Measurements from ENCODE around the gene CCDC187.

CCDC187 gene

DNA sequence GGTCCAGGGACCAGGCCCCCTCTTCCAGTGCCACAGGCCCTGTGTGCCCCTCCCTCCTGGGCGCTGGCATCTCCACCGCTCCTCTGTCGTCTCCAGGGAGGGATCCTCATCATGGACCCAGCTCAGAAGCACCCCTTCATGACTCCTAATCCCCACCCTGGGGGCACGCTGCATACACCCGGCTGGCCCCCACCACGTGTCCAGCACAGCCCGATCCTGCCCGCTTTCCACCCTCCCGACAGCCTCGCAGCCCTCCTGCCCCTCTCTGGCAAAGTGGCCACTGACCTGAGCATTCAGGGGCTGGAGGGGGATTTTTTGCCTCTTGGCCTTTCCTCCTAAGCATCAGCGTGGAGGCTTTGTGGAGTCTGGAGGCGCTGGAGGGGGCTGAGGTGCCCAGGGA is 1.4 kb downstream of the CCDC187 start:
- in situ Hi-C loops (cut with HindIII; ENCODE audit: low pct_unique_long_range_greater_than_20kb, low sequenced_read_pairs) = no loop called here
- TF ChIP-seq JUND (IDR thresholded peaks at IDR 0.05; ENCODE audit: low read depth) = no peak
- DNase-seq (ENCODE audit: low read depth in 1 of 2, low spot score in 1 of 2) = no peak

DNA sequence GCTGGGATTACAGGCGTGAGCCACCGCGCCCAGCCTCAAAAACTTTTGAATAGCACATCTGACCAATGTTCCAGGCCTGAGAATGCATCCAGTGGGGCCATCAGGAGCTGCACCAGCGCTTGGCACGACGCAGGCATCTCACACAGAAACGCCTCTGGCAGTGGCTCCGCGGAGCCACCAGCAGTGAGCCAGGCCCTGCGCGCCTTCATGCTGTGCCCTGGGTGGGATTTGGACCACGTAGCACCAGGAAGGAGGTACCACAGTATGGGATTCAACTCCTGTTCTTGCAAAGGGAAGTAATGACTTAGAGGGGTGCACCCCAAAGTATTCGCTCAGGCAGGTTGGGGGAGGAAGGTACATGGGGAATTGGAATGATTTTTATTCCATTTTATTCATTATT is 3.0 kb downstream of the CCDC187 start:
- DNase-seq (ENCODE audit: low read depth in 1 of 2, low spot score in 1 of 2) = no peak
- TF ChIP-seq JUND (IDR thresholded peaks at IDR 0.05; ENCODE audit: low read depth) = no peak
- in situ Hi-C loops (cut with HindIII; ENCODE audit: low pct_unique_long_range_greater_than_20kb, low sequenced_read_pairs) = no loop called here

DNA sequence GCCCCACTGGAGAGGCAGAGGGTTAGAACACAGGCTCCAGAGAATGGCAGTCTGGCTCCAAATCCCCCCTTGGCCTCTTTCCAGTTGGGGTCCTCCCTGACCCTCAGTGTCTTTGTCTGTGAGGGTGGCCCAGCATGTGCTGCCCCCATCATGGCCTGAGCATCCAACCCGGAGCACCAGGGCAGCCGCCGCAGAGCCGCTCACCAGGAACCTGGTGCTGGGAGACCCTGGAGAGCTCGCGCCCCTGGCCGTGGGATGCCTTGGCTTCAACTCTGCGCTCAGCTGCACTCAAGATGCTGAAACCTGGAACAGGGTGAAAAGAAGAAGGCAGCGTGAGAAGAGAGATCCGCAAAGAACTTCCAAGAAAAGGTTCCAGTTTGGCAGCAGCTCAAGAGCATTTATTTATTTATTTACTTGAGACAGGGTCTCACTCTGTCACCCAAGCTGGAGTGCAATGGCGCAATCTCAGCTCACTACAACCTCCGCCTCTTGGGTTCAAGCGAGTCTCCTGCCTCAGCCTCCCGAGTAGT is 3.8 kb downstream of the CCDC187 start:
- in situ Hi-C loops (cut with HindIII; ENCODE audit: low pct_unique_long_range_greater_than_20kb, low sequenced_read_pairs) = no loop called here
- DNase-seq (ENCODE audit: low read depth in 1 of 2, low spot score in 1 of 2) = no peak
- TF ChIP-seq JUND (IDR thresholded peaks at IDR 0.05; ENCODE audit: low read depth) = no peak

DNA sequence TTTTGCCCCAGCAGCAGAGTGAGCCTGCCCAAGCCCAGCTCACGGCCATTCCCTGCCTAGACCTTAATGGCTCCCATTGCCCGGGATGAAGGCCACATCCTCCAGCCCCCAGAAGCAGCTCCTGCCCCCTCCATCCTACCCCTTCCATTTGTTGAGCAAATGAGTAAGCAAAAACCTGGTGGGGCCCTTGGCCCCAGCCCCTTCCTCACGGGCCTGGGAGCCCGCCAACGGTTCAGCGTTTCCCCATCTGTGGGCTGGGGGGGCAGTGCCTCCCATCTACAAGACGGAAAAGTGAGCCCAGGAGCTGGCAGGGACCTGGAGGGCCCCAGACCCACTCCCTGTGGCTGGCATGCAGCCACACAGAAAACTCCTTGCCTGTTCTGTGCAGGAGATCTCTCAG is 4.4 kb downstream of the CCDC187 start:
- no peak for TF ChIP-seq JUND (IDR thresholded peaks at IDR 0.05; ENCODE audit: low read depth)
- in situ Hi-C loops (cut with HindIII; ENCODE audit: low pct_unique_long_range_greater_than_20kb, low sequenced_read_pairs) = no loop called here

DNA sequence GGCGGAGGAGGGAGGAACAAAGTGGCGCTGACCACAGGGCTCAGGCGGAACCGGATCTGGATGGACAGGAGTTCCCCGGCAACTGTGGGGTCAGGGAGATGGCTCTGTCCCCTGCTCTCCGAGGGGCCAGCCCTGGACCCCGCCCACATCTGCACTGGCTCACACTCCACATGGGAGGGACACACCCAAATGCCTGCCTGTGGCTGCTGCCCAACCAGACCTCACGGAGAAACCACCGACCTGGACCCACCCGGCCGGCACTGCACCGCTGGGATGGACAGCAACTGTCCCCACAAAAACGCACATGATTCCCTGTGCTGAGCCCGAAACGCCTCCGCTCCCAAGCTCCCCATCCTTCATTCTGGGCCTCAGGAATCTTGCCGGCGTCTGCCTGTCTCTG is 4.8 kb downstream of the CCDC187 start:
- no peak for TF ChIP-seq JUND (IDR thresholded peaks at IDR 0.05; ENCODE audit: low read depth)
- DNase-seq (ENCODE audit: low read depth in 1 of 2, low spot score in 1 of 2) = no peak

More for the DNA sequence above, 4.4 kb downstream of the CCDC187 start:
- no peak for DNase-seq (ENCODE audit: low read depth in 1 of 2, low spot score in 1 of 2)

DNA sequence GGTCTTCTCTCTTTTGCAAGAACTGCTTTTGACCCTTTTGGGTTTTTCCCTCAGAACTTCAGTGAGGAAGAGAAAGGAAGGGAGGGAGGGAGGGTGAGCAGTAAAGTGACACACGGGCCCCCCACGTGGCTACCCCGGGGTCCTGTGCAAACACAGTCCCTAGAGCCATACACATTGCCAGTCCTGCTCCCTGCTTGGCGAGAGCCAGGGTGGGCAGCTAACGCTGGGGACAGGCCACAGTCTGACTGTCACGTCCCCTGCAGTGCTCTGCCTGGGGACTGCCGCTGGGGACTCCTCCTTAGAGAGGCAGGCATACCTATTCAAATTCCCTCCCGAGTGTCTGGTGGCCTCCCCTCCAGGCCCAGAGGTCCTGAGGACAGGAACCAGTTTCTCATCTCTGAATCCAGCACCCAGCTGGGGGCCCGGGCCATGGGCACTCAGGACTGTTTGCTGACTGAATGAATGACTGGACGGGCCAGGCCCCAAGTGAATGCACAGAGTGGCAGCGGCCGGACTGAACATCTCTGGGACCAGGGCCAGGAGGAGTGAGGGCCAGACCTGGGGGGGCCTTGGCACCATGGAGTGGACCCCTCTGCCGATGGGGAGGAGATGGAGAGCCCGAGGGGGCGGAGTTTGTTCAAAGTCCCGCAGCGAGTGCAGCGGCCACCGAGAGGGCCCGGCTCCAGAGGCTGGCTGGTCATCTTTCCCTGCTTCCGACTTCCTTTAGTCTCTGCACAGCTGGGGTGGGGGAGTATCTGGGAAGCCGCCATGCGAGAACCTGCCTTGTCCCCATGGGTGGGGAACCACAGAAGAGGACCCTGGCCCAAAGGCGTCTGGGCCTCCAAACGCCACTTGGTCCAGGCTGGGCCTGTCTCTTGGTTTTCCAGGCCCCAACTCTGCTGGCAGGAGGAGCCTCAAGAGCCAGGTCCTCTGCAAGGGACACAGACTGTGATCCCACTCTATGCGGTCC is 5.8 kb downstream of the CCDC187 start:
- no peak for TF ChIP-seq JUND (IDR thresholded peaks at IDR 0.05; ENCODE audit: low read depth)
- no peak for DNase-seq (ENCODE audit: low read depth in 1 of 2, low spot score in 1 of 2)
- in situ Hi-C loops (cut with HindIII; ENCODE audit: low pct_unique_long_range_greater_than_20kb, low sequenced_read_pairs) = no loop called here

More for the DNA sequence above, 4.8 kb downstream of the CCDC187 start:
- in situ Hi-C loops (cut with HindIII; ENCODE audit: low pct_unique_long_range_greater_than_20kb, low sequenced_read_pairs) = no loop called here

DNA sequence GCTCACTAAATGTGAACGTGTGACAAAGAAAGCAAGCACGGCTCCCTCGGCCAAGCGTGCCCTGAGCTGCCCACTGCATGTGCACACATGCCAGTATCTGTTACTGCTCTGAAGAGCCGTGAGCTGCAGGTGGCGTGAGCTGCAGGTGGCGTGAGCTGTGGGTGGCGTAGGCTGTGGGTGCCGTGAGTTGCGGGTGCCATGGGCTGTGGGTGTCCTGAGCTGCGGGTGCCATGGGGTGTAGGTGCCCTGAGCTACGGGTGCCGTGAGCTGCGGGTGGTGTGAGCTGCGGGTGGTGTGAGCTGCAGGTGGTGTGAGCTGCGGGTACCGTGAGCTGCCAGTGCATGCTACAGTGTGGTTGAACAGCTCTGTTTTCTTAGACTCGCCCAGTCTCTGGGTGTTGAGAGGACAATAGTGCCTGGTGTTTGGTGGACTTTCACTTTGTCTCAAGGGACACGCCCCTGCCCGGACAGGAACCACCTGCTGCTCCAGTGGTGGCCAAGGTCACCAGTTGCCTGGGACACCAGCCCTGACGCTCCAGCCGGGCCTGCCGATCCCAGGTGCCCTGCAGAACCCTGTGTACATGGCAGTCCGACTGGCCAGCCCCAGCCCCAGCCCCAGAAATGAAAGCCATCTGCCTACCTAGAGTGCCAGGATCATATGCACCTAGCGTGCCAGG is 6.7 kb downstream of the CCDC187 start:
- in situ Hi-C loops (cut with HindIII; ENCODE audit: low pct_unique_long_range_greater_than_20kb, low sequenced_read_pairs) = no loop called here

DNA sequence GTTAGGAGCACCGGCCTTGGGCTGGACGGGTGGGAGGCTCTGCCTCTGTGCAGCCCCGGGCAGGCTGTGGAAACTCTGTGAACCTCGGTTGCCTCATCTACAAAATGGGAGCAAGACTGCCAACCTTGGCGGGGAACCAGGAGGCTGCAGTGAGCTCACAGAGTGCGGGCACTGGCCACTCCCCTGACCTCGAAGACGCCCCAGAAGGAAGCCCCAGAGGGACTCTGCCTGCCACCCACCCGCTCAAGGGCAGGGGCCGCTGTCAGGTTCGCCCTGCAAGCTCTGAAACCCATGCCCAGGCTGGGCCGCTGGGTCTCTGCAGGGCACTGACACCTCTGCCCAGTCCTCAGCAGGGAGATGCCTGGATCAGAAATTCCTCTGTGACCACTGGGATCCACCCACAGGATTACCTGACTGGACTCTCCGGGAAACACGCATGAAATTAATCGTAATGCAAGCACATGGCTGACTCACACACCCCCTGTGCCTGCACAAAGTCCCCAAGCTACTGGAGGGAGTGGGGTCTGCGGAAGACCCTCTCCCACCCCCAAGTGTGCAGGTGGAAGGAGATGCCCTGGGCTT is 7.4 kb downstream of the CCDC187 start:
- TF ChIP-seq JUND (IDR thresholded peaks at IDR 0.05; ENCODE audit: low read depth) = no peak
- in situ Hi-C loops (cut with HindIII; ENCODE audit: low pct_unique_long_range_greater_than_20kb, low sequenced_read_pairs) = no loop called here
- no peak for DNase-seq (ENCODE audit: low read depth in 1 of 2, low spot score in 1 of 2)

More for the DNA sequence above, 6.7 kb downstream of the CCDC187 start:
- DNase-seq (ENCODE audit: low read depth in 1 of 2, low spot score in 1 of 2) = peak; percentile 76 to 85
- no peak for TF ChIP-seq JUND (IDR thresholded peaks at IDR 0.05; ENCODE audit: low read depth)

DNA sequence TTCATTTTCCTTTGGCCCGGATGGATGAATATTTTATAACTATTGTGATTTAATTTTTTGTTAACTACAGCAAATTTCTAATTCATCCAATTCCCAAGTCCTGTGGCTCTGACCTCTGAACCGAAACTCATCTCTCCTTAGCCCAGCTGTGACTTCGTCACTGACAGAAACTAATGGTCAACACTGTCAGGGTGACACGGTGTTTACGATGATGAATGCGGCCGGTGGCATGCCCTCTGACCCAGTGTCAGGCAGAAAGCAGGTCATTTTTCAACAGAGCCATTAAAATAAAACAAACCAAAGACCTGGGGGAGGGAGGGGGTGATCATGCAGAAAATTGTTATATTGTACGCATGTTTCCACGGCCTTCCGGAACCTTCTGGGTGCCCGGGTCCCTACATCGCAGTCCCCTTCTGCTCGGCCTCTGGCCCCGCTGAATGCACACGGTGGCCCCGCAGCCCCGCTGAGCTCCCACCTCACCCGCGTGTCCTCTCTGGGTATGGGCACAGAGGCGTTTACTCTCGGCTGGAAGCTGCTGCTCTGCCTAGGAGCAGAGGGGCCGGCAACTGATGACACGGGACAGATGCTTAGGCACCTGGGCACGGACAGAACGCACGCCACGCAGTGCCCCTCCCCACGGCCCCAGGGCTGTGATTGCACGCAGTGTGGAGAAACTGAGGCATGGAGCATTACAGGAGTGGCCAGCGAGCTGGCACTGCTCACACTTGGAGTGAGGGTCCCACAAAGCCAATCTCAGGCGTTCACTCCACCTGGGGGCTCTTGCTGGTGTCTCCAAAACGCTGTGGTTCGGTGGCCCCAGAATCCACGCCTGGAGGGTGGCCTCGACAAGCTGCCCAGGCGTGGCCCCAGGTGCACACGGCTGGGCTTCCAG is 8.1 kb downstream of the CCDC187 start:
- in situ Hi-C loops (cut with HindIII; ENCODE audit: low pct_unique_long_range_greater_than_20kb, low sequenced_read_pairs) = no loop called here

DNA sequence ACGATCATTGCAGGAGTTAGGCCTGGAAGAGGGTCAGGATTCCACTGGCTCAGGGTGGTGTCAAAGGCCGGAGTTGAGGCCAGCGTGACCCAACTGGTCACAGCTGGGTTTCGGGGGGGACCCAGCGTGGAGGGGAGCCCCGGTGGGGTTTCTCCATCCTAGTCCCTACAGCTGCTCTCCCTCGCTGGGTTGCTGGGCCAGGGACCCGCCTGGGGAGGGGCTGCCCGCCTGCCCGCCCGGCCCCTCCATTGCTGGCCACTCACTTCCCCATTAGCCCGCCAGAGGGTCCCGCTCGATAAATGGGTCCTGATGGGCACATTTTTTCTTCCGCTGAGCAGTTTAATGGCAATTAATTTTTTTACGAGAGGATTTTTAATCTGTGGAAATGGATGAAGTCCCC is 8.8 kb downstream of the CCDC187 start:
- DNase-seq (ENCODE audit: low read depth in 1 of 2, low spot score in 1 of 2) = no peak
- no peak for TF ChIP-seq JUND (IDR thresholded peaks at IDR 0.05; ENCODE audit: low read depth)
- in situ Hi-C loops (cut with HindIII; ENCODE audit: low pct_unique_long_range_greater_than_20kb, low sequenced_read_pairs) = no loop called here

More for the DNA sequence above, 8.1 kb downstream of the CCDC187 start:
- no peak for DNase-seq (ENCODE audit: low read depth in 1 of 2, low spot score in 1 of 2)
- no peak for TF ChIP-seq JUND (IDR thresholded peaks at IDR 0.05; ENCODE audit: low read depth)

DNA sequence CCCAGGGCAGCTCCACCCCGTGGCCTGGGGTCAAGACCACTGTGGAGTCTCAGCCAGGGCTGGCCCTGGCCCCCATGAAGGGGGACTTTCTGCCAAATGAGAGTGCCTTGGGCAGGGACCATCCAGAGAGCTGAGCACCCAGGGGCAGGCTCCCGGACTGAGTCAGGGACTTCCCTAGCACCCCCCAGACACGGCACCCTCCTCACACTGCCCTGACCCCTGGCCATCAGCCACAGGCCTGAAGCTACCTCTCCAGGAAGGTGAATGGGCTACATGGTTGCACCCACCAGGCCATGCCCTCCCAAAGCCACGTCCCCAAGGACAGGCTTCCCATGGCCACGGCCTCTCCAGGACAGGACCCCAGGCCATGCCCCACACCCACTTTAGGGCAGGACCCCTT is 9.5 kb downstream of the CCDC187 start:
- in situ Hi-C loops (cut with HindIII; ENCODE audit: low pct_unique_long_range_greater_than_20kb, low sequenced_read_pairs) = no loop called here
- DNase-seq (ENCODE audit: low read depth in 1 of 2, low spot score in 1 of 2) = no peak

More for the DNA sequence above, 9.5 kb downstream of the CCDC187 start:
- TF ChIP-seq JUND (IDR thresholded peaks at IDR 0.05; ENCODE audit: low read depth) = no peak

Data from T47D (cell line).